Activated CD4-positive, alpha-beta T cell treated with anti-CD3 and anti-CD28 coated beads for 36 hours (primary cell): ENCODE results near the gene LSM11. TPM values are rescaled to one million over a fixed set of nuclear protein-coding genes. Genes with fewer than 3 reads are reported as not detected.
A peak's percentile ranks its signal among the peaks of the same experiment; 100 is the strongest.
"Not testable (repeated sequence)": the region's sequence is repeated elsewhere in the genome, so short reads cannot be mapped to it uniquely, and the experiment has no call there.

Experiments used
- ATAC-seq: fragments of 200-7000 bp; cut with Tn5 transposase; one replicate; pipeline ENCODE4 v1.10.0; 2021; ENCODE audit warnings: mild to moderate bottlenecking, moderate library complexity
- CTCF ChIA-PET: fragments of 350-600 bp; sonication (Branson Sonifier 250); formaldehyde crosslinking; loops from one replicate; lab custom pipeline; 2021; ENCODE audit warnings: antibody characterized with exemption; lab: Charles Lee
- POLR2A ChIA-PET: fragments of 350-600 bp; sonication (Branson Sonifier 250); formaldehyde crosslinking; loops from one replicate; lab custom pipeline; 2021; ENCODE audit warnings: antibody characterized with exemption, inconsistent platforms; lab: Charles Lee
- DNase-seq: peaks from one replicate; pipeline ENCODE4 v3.0.0-alpha.2; 2020
- H3K27ac Mint-ChIP-seq: one replicate; pipeline ENCODE4 v1.8.0; 2021; ENCODE audit warnings: mixed read lengths
- H3K27me3 Mint-ChIP-seq: one replicate; pipeline ENCODE4 v1.8.0; 2021; ENCODE audit warnings: mixed read lengths
- H3K36me3 Mint-ChIP-seq: one replicate; pipeline ENCODE4 v1.8.0; 2021; ENCODE audit warnings: low read depth, mixed read lengths
- H3K4me1 Mint-ChIP-seq: one replicate; pipeline ENCODE4 v1.8.0; 2021; ENCODE audit warnings: mixed read lengths
- H3K4me3 Mint-ChIP-seq: one replicate; pipeline ENCODE4 v1.8.0; 2021; ENCODE audit warnings: mild to moderate bottlenecking, moderate library complexity, mixed read lengths
- H3K9me3 Mint-ChIP-seq: one replicate; pipeline ENCODE4 v1.8.0; 2021; ENCODE audit warnings: low read depth, mixed read lengths
- intact Hi-C, 2 experiments: fragments of 100-400 bp; cut with DNase I in 1 of 2; cut with micrococcal nuclease in 1 of 2; formaldehyde crosslinking; loops; one replicate each; pipeline versions ENCODE4 v1.14.2 to v1.15.1; 2022 to 2024; cut with DNase I, micrococcal nuclease
- total RNA-seq, 2 experiments: library from RNA; stranded (reverse); gene quantifications; one replicate each; pipeline ENCODE4 v1.2.3, GENCODE V29; 2021

The LSM11 gene
- total RNA-seq, 2 experiments from 2014 or later: 6.2 to 8.0 TPM

DNA sequence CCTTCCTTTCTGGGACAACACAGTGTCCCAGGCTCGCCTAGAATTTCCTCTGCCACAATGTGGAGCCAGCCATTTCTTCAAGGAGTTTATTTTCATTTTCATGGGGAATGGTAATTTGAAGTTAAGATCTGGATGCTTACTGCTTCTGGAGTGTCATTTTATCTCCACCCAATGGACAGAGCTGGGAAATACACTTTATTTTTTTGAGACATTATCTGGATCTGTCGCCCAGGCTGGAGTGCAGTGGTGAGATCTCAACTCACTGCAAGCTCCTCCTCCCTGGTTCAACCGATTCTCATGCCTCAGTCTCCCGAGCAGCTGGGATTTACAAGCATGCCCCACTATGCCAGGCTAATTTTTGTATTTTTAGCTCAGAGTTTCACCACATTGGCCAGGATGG lies 25.0 kb upstream of the LSM11 start:
- CTCF ChIA-PET: interaction anchor here (0.6 to 4.4 kb wide), 27 partner anchors 10 to 394 kb away, joined by 3 to 30 read pairs (median 3); partner anchors contain the start of genes LSM11, SOX30 and THG1L
- H3K4me1 Mint-ChIP-seq: peaks cover 24% of the 10 kb centered on the region
- H3K9me3 Mint-ChIP-seq: no peaks in the 10 kb centered on the region
- H3K36me3 Mint-ChIP-seq: peaks cover 7% of the 10 kb centered on the region
- intact Hi-C loops: loop anchor here (1.0 to 10.0 kb wide), 5 partner anchors 25 to 287 kb away; partner anchors contain the start of genes LSM11 (in 2 of the 2) and NIPAL4 (in 1 of the 2)
- peak; percentile 35 for DNase-seq
- no peak overlapping the region for H3K4me3 Mint-ChIP-seq
- POLR2A ChIA-PET: interaction anchor here (0.7 kb wide), 1 partner anchor 178 kb away, joined by 3 read pairs; no protein-coding TSS in a partner anchor
- H3K27me3 Mint-ChIP-seq: no peaks in the 10 kb centered on the region
- no peak overlapping the region for H3K27ac Mint-ChIP-seq
- ATAC-seq: peak; percentile 94

DNA sequence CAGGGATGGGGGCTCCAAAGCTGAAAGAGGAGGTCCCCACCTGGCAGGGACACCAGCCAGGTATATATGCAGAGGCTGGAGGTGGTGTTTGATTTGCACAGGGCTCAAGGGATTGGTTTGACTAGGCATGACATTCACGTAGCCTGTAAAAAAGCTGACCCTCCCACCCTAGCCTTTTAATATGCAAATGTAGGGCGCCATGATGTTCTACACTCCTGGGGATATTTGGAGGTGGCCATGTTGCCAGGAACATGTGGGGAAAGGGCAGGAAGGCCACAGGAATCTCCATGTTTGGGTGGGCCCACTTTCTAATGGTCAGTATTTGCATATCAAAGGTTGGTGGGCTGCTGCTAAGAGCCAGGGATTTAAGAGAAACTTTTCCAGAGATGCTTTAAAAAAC lies 24.3 kb upstream of the LSM11 start:
- ChIA-PET POLR2A (no interaction called here), CTCF (interaction anchor here (0.6 to 4.4 kb wide), 20 partner anchors 9 to 394 kb away, joined by 3 to 30 read pairs (median 4); partner anchors contain the start of genes LSM11, SOX30 and THG1L)
- H3K4me1 Mint-ChIP-seq: peaks cover 19% of the 10 kb centered on the region
- ATAC-seq: no peak
- H3K27me3 Mint-ChIP-seq: no peaks in the 10 kb centered on the region
- H3K9me3 Mint-ChIP-seq: no peaks in the 10 kb centered on the region
- H3K4me3 Mint-ChIP-seq: no peak overlapping the region
- no peak overlapping the region for H3K27ac Mint-ChIP-seq
- intact Hi-C loops: loop anchor here (2.0 to 10.0 kb wide), 3 partner anchors 50 to 254 kb away; partner anchors contain the start of gene NIPAL4 (in 1 of the 2)
- DNase-seq: no peak
- peaks cover 9% of the 10 kb centered on the region for H3K36me3 Mint-ChIP-seq

DNA sequence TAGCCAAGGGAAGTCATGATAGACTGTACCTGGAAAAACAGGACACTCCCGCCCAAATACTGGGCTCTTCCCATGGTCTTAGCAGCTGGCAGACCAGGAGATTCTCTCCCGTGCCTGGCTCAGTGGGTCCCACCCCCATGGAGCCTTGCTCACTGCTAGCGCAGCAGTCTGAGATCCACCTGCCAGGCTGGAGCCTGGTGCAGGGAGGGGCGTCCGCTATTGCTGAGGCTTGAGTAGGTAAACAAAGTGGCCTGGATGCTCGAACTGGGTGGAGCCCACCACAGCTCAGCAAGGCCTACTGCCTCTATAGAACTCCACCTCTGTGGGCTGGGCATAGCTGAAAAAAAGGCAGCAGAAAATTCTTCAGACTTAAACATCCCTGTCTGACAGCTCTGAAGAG lies 22.4 kb upstream of the LSM11 start:
- Mint-ChIP-seq H3K4me3 (no peak overlapping the region), H3K27ac (no peak overlapping the region), H3K4me1 (peaks cover 13% of the 10 kb centered on the region), H3K9me3 (peaks cover 2% of the 10 kb centered on the region), H3K27me3 (no peaks in the 10 kb centered on the region), H3K36me3 (peaks cover 12% of the 10 kb centered on the region)
- ChIA-PET CTCF (interaction anchor here (0.6 to 4.4 kb wide), 5 partner anchors 13 to 249 kb away, joined by 3 to 21 read pairs (median 3); partner anchors contain the start of gene LSM11), POLR2A (no interaction called here)
- intact Hi-C loops: no loop called here
- ATAC-seq (no peak), DNase-seq (no peak)

DNA sequence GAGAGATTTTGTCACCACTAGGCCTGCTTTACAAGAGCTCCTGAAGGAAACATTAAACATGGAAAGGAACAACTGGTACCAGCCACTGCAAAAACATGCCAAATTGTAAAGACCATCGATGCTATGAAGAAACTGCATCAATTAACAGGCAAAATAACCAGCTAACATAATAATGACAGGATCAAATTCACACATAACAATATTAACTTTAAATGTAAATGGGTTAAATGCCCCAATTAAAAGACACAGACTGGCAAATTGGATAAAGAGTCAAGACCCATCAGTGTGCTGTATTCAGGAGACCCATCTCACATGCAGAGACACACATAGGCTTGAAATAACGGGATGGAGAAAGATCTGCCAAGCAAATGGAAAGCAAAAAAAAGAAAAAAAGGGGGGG lies 20.6 kb upstream of the LSM11 start:
- H3K9me3 Mint-ChIP-seq, DNase-seq, ATAC-seq, intact Hi-C loops, POLR2A ChIA-PET, H3K27ac Mint-ChIP-seq, CTCF ChIA-PET, H3K4me3 Mint-ChIP-seq, H3K4me1 Mint-ChIP-seq, H3K27me3 Mint-ChIP-seq: not testable (repeated sequence)
- peaks cover 16% of the 10 kb centered on the region for H3K36me3 Mint-ChIP-seq

DNA sequence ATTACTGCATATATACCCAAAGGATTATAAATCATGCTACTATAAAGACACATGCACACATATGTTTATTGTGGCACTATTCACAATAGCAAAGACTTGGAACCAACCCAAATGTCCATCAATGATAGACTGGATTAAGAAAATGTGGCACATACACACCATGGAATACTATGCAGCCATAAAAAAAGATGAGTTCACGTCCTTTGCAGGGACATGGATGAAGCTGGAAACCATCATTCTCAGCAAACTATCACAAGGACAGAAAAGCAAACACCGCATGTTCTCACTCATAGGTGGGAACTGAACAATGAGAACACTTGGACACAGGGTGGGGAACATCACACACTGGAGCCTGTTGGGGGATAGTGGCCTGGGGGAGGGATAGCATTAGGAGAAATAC lies 16.9 kb upstream of the LSM11 start:
- H3K9me3 Mint-ChIP-seq, POLR2A ChIA-PET, H3K27me3 Mint-ChIP-seq, H3K27ac Mint-ChIP-seq, DNase-seq, ATAC-seq, CTCF ChIA-PET, H3K4me3 Mint-ChIP-seq, intact Hi-C loops: not testable (repeated sequence)
- H3K36me3 Mint-ChIP-seq: peaks cover 20% of the 10 kb centered on the region
- H3K4me1 Mint-ChIP-seq: peaks cover 17% of the 10 kb centered on the region

DNA sequence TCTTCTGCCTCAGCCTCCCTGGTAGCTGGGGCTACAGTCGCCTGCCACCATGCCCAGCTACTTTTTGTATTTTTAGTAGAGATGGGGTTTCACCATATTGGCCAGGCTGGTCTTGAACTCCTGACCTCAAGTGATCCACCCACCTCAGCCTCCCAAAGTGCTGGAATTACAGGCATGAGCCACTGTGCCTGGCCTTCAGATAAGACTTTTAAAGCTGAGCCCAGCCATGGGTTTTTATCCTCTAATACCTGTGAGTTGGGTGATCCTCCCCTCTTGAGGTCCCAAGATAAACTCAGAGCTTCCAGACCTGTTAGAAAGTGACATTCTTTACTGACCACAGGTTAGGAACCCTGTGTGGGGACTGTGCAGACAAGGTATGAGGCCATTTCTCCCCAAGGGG lies 15.7 kb upstream of the LSM11 start:
- H3K9me3 Mint-ChIP-seq, H3K27me3 Mint-ChIP-seq, ATAC-seq, DNase-seq, intact Hi-C loops, H3K27ac Mint-ChIP-seq, H3K4me3 Mint-ChIP-seq, POLR2A ChIA-PET: not testable (repeated sequence)
- CTCF ChIA-PET: interaction anchor here (1.0 to 2.4 kb wide), 2 partner anchors 10 to 15 kb away, joined by 4 to 12 read pairs; partner anchors contain the start of gene LSM11
- peaks cover 27% of the 10 kb centered on the region for H3K4me1 Mint-ChIP-seq
- H3K36me3 Mint-ChIP-seq: peaks cover 19% of the 10 kb centered on the region

DNA sequence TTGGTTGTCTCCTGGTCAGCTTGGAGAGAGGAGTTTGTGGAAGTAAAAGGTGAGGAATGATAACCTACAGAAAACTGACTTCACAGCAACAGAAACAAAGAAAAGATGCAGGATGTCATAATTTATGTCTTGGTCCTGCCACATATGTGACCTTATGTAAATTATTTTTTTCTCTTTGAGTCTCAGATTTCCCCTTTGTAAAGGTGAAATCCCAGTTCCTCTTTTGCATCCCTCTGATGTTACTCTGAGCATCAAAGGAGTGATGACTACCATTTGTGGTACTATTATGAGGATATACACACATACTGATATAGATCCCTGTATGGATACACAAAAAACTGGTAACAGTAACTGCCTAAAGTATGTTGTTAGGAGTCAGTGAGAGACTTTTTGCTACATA lies 13.7 kb upstream of the LSM11 start:
- ATAC-seq (peak; percentile 65), DNase-seq (no peak)
- Mint-ChIP-seq H3K27ac (no peak overlapping the region), H3K36me3 (peaks cover 26% of the 10 kb centered on the region), H3K9me3 (peaks cover 2% of the 10 kb centered on the region), H3K4me1 (peaks cover 27% of the 10 kb centered on the region), H3K27me3 (no peaks in the 10 kb centered on the region), H3K4me3 (peak overlapping the region; percentile 86)
- intact Hi-C loops: loop anchor here (2.0 to 5.0 kb wide), 4 partner anchors 133 to 573 kb away; no protein-coding TSS in a partner anchor
- POLR2A ChIA-PET: no interaction called here
- CTCF ChIA-PET: interaction anchor here (1.4 to 2.8 kb wide), 3 partner anchors 11 to 61 kb away, joined by 4 to 23 read pairs (median 4); partner anchors contain the start of gene LSM11

DNA sequence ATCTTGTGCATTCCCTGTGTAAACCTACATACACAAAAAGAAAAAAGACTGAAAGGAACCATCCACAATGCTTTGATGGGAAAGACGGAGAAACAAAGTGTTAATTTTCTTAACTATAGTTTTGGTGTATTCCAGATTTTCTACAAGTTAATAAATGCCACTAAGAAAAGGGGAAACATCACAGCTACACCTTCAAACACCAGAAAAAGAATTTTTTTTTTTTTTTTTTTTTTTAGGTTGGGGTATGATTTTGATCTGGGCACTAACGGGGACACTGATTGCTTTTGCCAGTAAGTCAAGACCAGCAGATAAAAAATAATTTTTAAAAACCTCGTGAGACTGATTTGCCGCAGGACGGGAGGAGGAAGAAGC lies 12.6 kb upstream of the LSM11 start:
- CTCF ChIA-PET: interaction anchor here (0.6 to 2.8 kb wide), 10 partner anchors 12 to 582 kb away, joined by 3 to 23 read pairs (median 4); partner anchors contain the start of gene LSM11
- H3K4me3 Mint-ChIP-seq: peak overlapping the region; percentile 86
- POLR2A ChIA-PET: interaction anchor here (0.6 to 1.4 kb wide), 7 partner anchors 11 to 588 kb away, joined by 3 to 12 read pairs (median 5); partner anchors contain the start of genes LSM11 and MED7
- no peaks in the 10 kb centered on the region for H3K27me3 Mint-ChIP-seq
- H3K4me1 Mint-ChIP-seq: peaks cover 27% of the 10 kb centered on the region
- DNase-seq (no peak), ATAC-seq (no peak)
- H3K9me3 Mint-ChIP-seq: no peaks in the 10 kb centered on the region
- H3K27ac Mint-ChIP-seq: peak overlapping the region; percentile 96
- peaks cover 26% of the 10 kb centered on the region for H3K36me3 Mint-ChIP-seq
- intact Hi-C loops: loop anchor here (1.0 to 5.0 kb wide), 8 partner anchors 12 to 574 kb away; partner anchors contain the start of gene LSM11 (in 2 of the 2)

DNA sequence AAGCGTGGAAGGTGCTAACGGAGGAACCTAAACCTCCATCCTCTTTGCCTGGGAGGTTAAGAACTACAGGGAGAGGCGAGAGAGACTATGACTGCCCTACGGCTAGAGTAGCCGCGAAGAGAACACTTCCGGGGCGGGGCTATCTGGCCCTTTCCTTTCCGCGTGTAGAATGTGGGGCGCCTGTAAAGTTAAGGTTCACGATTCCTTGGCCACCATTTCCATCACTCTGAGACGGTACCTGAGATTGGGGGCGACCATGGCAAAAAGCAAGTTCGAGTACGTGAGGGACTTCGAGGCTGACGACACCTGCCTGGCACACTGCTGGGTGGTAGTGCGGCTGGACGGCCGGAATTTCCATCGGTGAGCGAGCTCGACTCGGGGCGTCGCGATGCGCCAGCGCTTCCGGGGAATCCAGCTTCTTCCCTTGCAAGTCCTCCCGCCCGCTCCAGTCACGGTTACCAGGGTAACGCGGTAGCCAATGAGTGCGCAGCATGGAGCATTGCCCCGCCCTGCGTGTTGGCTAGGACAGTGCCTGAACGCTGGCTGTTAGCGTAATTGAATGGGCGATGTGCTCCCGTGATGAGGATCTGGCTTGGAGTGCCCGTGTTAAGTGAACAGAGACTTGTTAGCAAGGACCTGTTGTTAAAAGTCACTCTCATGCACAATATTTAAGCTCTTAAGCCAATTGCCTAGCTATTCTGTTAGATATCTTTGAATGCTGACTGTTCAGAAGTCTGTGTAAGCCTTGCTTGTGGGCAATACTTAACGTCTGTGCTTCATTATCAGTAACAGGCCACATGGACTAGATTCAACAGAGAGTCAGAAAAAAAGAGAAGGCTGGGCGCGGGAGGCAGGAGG lies 12.0 kb upstream of the LSM11 start, which contains the start of gene THG1L:
TSS of gene THG1L (plus strand) at position 149 of the 858 bp plus-strand sequence. CDS start at position 170, 21 bp downstream.
- ATAC-seq: peak; percentile 95
- no peaks in the 10 kb centered on the region for H3K27me3 Mint-ChIP-seq
- peak within 1 kb of the TSS; percentile 96 for H3K27ac Mint-ChIP-seq
- CTCF ChIA-PET: interaction anchor here (0.6 to 2.8 kb wide), 8 partner anchors 11 to 361 kb away, joined by 3 to 23 read pairs (median 4); partner anchors contain the start of gene LSM11
- POLR2A ChIA-PET: interaction anchor here (0.6 to 1.4 kb wide), 7 partner anchors 11 to 589 kb away, joined by 3 to 12 read pairs (median 5); partner anchors contain the start of genes LSM11 and MED7
- peaks cover 25% of the 10 kb centered on the region for H3K36me3 Mint-ChIP-seq
- H3K4me3 Mint-ChIP-seq: peak within 1 kb of the TSS; percentile 86
- peak; percentile 99 for DNase-seq
- intact Hi-C loops: loop anchor here (1.0 to 5.0 kb wide), 8 partner anchors 12 to 574 kb away; partner anchors contain the start of gene LSM11 (in 2 of the 2)
- H3K4me1 Mint-ChIP-seq: peaks cover 27% of the 10 kb centered on the region
- no peaks in the 10 kb centered on the region for H3K9me3 Mint-ChIP-seq

DNA sequence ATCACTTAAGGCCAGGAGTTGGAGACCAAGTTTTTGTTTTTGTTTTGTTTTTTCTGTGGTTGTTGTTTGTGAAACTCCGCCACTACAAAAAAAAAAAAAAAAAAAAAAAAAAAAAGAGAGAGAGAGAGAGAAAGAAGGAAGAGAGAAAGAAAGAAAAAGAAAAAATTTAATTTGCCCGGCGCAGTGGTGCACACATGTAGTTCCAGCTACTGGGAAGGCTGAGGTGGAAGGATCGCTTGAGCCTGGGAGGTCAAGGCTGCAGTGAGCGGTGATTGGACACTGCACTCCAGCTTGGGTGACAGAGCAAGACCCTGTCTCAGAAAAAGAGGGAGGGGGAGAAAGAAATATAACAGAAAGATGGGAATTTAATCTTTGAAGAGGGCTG lies 11.4 kb upstream of the LSM11 start:
- no peak for ATAC-seq
- Mint-ChIP-seq H3K36me3 (peaks cover 28% of the 10 kb centered on the region), H3K4me3 (peak overlapping the region; percentile 86), H3K27ac (peak overlapping the region; percentile 58), H3K9me3 (no peaks in the 10 kb centered on the region), H3K27me3 (no peaks in the 10 kb centered on the region), H3K4me1 (peaks cover 27% of the 10 kb centered on the region)
- DNase-seq: no peak
- CTCF ChIA-PET: interaction anchor here (0.6 to 2.8 kb wide), 6 partner anchors 11 to 188 kb away, joined by 3 to 23 read pairs (median 4); partner anchors contain the start of gene LSM11
- intact Hi-C loops: loop anchor here (5.0 kb wide), 2 partner anchors 135 to 575 kb away; no protein-coding TSS in a partner anchor
- POLR2A ChIA-PET: interaction anchor here (1.0 to 1.4 kb wide), 3 partner anchors 10 to 161 kb away, joined by 3 to 8 read pairs (median 5); no protein-coding TSS in a partner anchor
